ENCODE data around the gene INSL3. TPM values are rescaled to one million over a fixed set of nuclear protein-coding genes. Genes with fewer than 3 reads are reported as not detected.

Gene INSL3
- polyA plus RNA-seq, 4 donors, result 0.13 to 1.4 TPM; not detected in 2

Other genes starting within 250 kb of the INSL3 start
- gene UNC13A, start 133.2 kb downstream of the INSL3 start, polyA plus RNA-seq, result 1 to 10 TPM in 1 of 4 donors, under 1 TPM in 1, not detected in 2; 0.78 to 1.1 TPM
- gene MAP1S, start 102.0 kb downstream of the INSL3 start, polyA plus RNA-seq, result 10 to 100 TPM; 18.0 to 26.4 (median 21.9) TPM
- gene FCHO1, start 70.0 kb downstream of the INSL3 start, polyA plus RNA-seq, result 1 to 10 TPM; 1.4 to 3.1 (median 2.2) TPM
- 10 to 100 TPM; 32.0 to 86.5 (median 41.2) TPM for gene B3GNT3, start 26.4 kb downstream of the INSL3 start, polyA plus RNA-seq
- 1 to 10 TPM in 3 of 4 donors, under 1 TPM in 1; 0.67 to 6.8 (median 2.5) TPM for gene JAK3, start 26.5 kb upstream of the INSL3 start, polyA plus RNA-seq
- gene RPL18A, start 38.4 kb upstream of the INSL3 start, polyA plus RNA-seq, result 1,000 to 10,000 TPM; 1,464 to 3,671 (median 2,102) TPM
- gene SLC5A5, start 50.4 kb upstream of the INSL3 start, polyA plus RNA-seq, result under 1 TPM in 3 of 4 donors, not detected in 1; 0.01 to 0.27 (median 0.01) TPM
- gene CCDC124, start 111.5 kb upstream of the INSL3 start, polyA plus RNA-seq, result 100 to 1,000 TPM in 1 of 4 donors, 10 to 100 TPM in 3; 42.2 to 111 (median 67.7) TPM
- under 1 TPM in 2 of 4 donors, not detected in 2; 0.24 to 0.41 TPM for gene KCNN1, start 145.6 kb upstream of the INSL3 start, polyA plus RNA-seq
- 10 to 100 TPM in 3 of 4 donors, 1 to 10 TPM in 1; 6.9 to 31.5 (median 28.4) TPM for gene ARRDC2, start 186.7 kb upstream of the INSL3 start, polyA plus RNA-seq